HCT116 (cell line): Measurements from ENCODE around the gene TBC1D12.

Experiments used
- EZH2 ChIP-seq: fragments of 200-600 bp; sonication (generic); IDR thresholded peaks from 2 replicates; pipeline ENCODE4 v1.6.1; 2017; ENCODE audit warnings: antibody characterized with exemption, mixed run types
- POLR2A ChIP-seq: IDR thresholded peaks from 2 replicates; pipeline ENCODE4 v1.7.0; 2011; ENCODE audit warnings: borderline replicate concordance; ENCODE audit not compliant: insufficient read depth, insufficient read length; ENCODE audit errors: extremely low read depth
- ZNF274 ChIP-seq: fragments of 200-500 bp; sonication (Bioruptor generic); IDR thresholded peaks from 2 replicates; pipeline ENCODE4 v1.6.1; 2014; ENCODE audit warnings: mild to moderate bottlenecking, low read depth, low read length, inconsistent platforms
- TF ChIP-seq, protein P1 (sequence below), 3 experiments: fragments of 200-600 bp in 1 of 3; sonication (generic) in 1 of 3; IDR thresholded peaks in 2 of 3; conservative IDR thresholded peaks in 1 of 3; 2 replicates each; pipeline ENCODE4 v1.5.1; 2012 to 2017; ENCODE audit warnings: low read depth in 2 of 3, low read length in 2 of 3, antibody characterized with exemption in 1 of 3, borderline replicate concordance in 1 of 3, control low read depth in 1 of 3, mild to moderate bottlenecking in 1 of 3, mixed read lengths in 1 of 3, mixed run types in 1 of 3, moderate library complexity in 1 of 3; ENCODE audit not compliant: insufficient read depth in 1 of 3
- TF ChIP-seq, protein P2 (sequence below): IDR thresholded peaks from 2 replicates; pipeline ENCODE4 v1.6.1; 2011; ENCODE audit warnings: mild to moderate bottlenecking, low read length, moderate library complexity; ENCODE audit not compliant: insufficient replicate concordance; ENCODE audit errors: extremely low read depth
- TF ChIP-seq, protein P3 (sequence below): IDR thresholded peaks from 2 replicates; pipeline ENCODE4 v1.6.1; 2012; ENCODE audit warnings: low read depth

DNA sequence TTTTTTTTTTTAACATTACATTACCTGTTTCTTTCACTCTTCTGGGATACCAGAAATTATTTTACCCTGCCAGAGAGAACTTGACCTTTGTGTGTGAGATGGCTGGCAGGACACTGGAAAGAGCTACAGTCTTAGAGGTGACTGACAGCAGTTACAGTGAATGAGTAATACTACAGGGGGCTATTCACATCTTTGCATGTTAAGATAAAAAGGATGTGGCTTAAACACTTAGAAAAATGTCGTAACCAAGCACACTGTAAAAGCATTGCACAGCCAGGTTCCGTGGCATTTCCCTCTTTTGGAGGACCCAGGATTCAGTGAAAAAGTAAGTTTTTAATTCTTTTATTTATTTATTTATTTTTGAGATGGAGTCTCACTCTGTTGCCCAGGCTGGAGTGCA, 18.8 kb upstream of the TBC1D12 start:
- TF ChIP-seq ZNF274 (no peak), POLR2A (no peak), EZH2 (no peak)
- TF ChIP-seq, protein P1, sequence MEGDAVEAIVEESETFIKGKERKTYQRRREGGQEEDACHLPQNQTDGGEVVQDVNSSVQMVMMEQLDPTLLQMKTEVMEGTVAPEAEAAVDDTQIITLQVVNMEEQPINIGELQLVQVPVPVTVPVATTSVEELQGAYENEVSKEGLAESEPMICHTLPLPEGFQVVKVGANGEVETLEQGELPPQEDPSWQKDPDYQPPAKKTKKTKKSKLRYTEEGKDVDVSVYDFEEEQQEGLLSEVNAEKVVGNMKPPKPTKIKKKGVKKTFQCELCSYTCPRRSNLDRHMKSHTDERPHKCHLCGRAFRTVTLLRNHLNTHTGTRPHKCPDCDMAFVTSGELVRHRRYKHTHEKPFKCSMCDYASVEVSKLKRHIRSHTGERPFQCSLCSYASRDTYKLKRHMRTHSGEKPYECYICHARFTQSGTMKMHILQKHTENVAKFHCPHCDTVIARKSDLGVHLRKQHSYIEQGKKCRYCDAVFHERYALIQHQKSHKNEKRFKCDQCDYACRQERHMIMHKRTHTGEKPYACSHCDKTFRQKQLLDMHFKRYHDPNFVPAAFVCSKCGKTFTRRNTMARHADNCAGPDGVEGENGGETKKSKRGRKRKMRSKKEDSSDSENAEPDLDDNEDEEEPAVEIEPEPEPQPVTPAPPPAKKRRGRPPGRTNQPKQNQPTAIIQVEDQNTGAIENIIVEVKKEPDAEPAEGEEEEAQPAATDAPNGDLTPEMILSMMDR (IDR thresholded peaks at IDR 0.05 in 2 of 3, conservative IDR thresholded peaks at IDR 0.05 in 1 of 3; ENCODE audit: borderline replicate concordance in 1 of 3, insufficient read depth in 1 of 3, low read depth in 2 of 3, low read length in 2 of 3) = no peak
- TF ChIP-seq, protein P2, sequence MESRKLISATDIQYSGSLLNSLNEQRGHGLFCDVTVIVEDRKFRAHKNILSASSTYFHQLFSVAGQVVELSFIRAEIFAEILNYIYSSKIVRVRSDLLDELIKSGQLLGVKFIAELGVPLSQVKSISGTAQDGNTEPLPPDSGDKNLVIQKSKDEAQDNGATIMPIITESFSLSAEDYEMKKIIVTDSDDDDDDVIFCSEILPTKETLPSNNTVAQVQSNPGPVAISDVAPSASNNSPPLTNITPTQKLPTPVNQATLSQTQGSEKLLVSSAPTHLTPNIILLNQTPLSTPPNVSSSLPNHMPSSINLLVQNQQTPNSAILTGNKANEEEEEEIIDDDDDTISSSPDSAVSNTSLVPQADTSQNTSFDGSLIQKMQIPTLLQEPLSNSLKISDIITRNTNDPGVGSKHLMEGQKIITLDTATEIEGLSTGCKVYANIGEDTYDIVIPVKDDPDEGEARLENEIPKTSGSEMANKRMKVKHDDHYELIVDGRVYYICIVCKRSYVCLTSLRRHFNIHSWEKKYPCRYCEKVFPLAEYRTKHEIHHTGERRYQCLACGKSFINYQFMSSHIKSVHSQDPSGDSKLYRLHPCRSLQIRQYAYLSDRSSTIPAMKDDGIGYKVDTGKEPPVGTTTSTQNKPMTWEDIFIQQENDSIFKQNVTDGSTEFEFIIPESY = no peak
- TF ChIP-seq, protein P3, sequence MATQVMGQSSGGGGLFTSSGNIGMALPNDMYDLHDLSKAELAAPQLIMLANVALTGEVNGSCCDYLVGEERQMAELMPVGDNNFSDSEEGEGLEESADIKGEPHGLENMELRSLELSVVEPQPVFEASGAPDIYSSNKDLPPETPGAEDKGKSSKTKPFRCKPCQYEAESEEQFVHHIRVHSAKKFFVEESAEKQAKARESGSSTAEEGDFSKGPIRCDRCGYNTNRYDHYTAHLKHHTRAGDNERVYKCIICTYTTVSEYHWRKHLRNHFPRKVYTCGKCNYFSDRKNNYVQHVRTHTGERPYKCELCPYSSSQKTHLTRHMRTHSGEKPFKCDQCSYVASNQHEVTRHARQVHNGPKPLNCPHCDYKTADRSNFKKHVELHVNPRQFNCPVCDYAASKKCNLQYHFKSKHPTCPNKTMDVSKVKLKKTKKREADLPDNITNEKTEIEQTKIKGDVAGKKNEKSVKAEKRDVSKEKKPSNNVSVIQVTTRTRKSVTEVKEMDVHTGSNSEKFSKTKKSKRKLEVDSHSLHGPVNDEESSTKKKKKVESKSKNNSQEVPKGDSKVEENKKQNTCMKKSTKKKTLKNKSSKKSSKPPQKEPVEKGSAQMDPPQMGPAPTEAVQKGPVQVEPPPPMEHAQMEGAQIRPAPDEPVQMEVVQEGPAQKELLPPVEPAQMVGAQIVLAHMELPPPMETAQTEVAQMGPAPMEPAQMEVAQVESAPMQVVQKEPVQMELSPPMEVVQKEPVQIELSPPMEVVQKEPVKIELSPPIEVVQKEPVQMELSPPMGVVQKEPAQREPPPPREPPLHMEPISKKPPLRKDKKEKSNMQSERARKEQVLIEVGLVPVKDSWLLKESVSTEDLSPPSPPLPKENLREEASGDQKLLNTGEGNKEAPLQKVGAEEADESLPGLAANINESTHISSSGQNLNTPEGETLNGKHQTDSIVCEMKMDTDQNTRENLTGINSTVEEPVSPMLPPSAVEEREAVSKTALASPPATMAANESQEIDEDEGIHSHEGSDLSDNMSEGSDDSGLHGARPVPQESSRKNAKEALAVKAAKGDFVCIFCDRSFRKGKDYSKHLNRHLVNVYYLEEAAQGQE = no peak
